NCI-H345 (cell line): Measurements from ENCODE around the gene ZNF583.
A peak's percentile ranks its signal among the peaks of the same experiment; 100 is the strongest.

ENCODE experiments used
- DNase-seq: peaks from one replicate; lab custom pipeline; 2025; lab: John Stamatoyannopoulos, UW

ZNF583 gene

DNA sequence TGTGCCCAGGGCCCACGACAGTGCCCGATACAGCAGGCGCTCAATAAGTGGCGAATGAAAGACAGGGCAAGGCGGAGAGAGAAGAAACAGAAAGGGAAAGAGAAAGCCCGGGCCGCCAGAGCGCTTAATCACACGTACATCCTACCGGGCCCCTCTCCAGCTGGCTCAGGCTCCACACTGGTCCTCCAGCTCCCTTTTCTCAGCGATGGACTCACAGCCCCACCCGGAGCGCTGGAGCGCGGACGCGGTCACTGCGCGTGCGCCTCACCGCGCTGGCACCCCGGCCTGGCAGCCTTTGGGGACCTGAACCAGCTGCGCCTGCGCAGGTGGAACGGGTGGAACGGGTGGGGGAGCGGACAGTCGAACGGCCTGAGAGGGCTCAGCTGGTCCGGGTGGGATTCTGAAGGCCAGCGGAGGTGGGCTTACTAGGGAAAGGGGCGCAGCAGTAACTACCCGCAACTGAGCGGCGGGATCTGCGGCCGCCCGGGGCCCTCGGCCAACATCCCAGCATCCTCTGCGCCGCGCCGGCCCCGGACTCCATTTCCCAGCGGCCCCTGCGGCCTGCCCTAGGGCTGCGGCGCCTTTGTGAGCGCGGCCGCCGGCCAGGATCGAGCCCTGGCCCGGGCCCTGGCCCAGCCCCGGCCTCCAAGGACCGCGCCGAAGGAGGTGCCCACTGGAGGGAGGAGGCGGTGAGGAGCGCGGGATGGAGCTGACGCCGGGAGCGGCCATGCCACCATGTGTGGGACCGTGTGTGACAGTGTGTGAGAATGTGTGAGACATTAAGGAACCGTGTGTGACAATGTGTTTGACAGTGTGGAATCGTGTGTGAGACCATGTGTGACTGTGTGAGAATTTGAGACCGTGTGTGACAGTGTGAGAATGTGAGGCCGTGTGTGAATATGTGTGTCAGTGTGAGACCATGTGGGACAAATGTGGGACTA is at the start of gene ZNF583:
TSS of gene ZNF583 (plus strand) at position 569 of the 941 bp plus-strand sequence. CDS start 2,783 bp downstream, outside the sequence.
- DNase-seq: peak; percentile 76

DNA sequence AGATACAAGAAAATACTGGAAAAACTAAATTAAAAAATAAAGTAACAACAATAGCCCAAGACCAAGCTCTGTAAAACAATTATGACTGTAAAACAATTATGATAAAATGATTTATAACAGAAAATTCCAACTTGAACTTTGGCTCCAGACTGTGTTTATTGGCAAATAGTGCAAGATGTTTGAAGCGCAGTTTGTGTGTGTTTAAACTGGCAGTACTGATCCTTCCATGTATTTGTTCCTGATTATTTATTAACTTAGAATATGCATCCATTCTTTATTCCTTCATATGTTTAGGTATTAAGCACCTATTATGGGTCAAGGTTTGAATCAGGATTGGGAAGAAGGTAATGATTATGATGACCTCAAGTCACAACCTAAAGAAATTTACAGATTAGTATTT is 48.6 kb upstream of the ZNF583 start:
- DNase-seq: no peak

GRCh38 chr19:56356944-56357343 is 47.2 kb upstream of the ZNF583 start:
- DNase-seq: no peak

- DNase-seq: no peak
Observed at GRCh38 chr19:56360841-56361240, 43.3 kb upstream of the ZNF583 start.

DNA sequence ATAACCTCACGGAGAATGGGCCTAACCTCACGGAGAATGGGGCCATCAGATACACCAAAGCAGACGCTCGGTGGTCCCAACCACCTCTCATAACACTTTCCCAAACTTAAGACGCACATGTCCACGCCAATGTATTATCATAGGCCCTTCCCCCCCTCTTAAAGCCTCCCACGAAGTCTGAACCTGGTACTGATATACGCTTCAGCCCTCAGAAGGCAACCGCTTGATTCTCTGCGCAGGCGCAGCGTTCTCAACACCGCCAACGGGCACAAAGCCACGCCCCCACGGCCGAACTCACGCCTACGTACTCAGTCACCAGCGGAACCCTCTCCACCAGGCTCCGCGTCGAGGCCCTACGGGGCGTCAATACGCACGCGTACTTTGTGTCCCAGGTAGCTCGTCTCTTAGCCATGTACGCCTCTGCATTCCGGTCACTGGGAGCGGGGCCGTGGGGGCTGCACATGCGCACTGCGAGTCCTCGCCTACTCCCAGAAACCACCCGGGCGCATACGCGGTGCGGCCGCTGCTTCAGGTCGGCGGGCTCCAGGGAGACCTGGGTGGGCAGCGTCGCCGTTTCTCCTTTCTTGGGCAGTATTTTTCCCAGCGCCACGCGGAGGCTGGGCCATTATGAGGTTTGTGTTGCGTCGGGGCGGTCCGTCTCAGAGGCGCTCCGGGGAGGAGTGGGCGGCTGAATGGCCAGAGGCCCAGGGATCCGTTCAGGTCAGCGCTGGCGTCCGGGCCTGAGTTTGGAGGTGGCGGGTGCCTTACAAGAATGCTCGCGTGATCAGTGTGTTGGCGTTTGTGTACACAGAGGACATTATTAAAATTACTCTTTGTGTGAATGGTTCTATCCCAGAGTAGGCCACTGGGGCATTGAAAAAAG is 36.1 kb upstream of the ZNF583 start:
- peak; percentile 84 for DNase-seq

DNA sequence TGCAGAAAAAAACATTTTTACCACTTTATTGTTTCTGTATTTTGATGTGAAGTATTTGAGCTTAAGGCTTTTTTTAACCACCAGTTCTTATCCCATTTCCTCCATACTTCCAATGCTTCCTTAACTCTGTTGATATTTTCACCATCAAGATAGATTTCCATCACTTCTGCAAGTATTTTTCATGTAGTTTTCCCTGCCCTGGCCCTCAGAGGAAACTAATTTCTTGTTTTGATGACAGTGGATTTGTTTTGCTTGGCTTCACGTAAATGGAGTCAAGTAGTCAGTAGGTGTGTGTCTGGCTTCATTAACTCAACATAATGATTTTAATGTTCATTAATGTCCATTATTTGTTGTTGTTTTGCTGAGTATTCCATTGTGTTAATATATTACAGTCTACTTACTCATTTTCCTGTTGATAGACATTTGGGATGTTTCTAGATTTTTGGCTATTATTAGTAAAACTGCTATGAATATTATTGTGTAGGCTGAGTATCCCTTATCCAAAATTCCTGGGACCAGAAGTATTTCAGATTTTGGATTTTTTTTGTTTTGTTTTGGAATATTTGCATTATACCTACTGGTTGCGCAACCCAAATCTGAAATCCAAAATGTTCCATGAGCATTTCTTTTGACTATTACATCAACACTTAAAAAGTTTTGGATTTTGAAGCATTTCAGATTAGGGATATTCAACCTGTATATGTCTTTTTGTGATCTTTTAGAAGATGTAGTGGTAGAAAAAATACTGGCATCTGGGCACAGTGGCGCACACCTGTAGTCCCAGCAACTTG is 34.1 kb upstream of the ZNF583 start:
- DNase-seq: no peak

DNA sequence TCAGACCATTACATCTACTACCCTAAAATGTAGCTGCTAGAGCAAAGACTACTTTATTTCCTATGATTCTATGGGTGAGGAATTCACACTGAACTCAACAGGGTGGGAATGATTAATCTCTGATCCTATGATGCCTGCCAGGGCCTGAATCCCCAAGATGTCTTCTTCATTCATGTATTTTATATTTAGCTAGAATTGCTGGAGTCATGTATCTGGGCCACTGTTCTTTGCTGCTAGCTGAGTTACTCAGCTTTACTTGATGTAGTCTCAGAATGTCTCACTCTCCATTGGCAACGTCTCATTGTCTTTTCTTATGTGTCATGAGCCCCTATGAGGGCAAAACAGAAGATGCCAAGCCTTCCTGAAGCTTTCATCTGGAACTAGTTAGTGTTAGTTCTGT is 31.9 kb upstream of the ZNF583 start:
- DNase-seq: no peak

- DNase-seq: no peak
Observed at GRCh38 chr19:56377105-56377924, 26.8 kb upstream of the ZNF583 start.

DNA sequence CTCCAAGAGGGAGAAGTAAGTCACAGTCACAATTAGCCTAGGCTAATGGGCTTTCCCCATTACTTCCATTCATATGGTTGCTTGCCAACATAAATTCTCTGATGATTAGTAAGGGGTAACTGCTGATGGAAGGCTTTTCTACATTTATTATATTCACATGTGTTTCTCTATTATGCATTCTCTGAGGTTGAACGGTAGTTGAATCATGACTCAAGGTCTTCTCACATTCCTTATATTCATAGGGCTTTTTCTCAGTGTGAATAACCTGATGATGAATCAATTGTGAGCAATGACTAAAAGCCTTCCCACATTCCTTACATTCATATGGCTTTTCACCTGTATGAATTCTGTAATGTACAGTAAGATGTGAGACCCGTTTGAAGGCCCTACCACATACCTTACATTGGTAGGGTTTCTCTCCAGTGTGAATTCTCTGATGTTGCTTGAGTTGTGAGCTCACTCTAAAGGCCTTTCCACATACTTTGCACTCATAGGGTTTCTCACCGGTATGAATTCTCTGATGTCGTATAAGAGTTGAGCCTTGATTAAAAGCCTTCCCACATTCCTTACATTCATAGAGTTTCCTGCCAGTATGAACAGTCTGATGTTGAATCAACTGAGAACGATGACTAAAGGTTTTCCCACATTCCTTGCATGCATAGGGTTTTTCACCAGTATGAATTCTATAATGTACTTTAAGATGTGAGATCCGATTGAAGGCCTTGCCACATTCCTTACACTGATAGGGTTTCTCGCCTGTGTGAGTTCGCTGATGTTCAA is 20.1 kb upstream of the ZNF583 start:
- no peak for DNase-seq

GRCh38 chr19:56393119-56394012 is 10.8 kb upstream of the ZNF583 start, which contains the start of gene ZNF582:
Gene ZNF582 (minus strand): TSS chr19:56393534. CDS start chr19:56391752, 1,782 bp downstream.
- DNase-seq: peak; percentile 76

- no peak for DNase-seq
Observed at GRCh38 chr19:56398809-56399208, 5.3 kb upstream of the ZNF583 start.

DNA sequence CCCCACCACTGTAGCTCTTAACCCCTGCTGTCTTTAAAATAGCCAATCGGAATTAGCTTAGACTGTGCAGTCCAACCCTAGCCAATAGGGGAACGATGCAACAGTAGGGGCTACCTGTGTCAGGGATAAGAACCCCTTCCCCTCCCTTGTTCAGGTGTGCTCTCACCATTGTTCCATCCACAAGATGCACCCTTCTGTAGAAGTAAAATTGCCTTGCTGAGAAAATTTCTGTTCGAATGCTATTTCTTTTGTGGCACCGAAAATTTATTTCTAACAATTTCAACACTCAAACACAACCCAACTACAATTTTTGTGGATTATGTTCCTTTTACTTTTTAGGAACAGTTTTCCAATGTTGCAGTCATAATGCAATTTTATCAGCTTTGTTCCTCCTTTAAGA is 3.6 kb upstream of the ZNF583 start:
- no peak for DNase-seq

- no peak for DNase-seq
Observed at GRCh38 chr19:56403261-56403660, 871 bp upstream of the ZNF583 start.

DNA sequence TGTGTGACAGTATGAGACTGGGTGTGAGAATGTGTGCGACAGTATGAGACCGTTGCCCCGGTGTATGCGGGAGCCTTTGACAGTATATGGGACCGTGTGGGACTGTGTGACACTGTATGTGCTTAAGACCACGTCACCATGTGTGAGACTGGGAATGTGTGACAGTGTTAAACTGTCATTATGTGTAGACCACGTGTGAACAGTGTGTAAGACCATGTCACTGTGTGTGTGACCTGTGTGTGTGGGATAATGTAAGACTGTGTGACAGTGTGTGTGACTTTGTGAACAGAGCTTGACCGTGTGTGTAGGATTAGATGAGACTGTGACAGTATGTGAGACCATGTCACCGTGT is 549 bp downstream of the ZNF583 start:
- DNase-seq: no peak

DNA sequence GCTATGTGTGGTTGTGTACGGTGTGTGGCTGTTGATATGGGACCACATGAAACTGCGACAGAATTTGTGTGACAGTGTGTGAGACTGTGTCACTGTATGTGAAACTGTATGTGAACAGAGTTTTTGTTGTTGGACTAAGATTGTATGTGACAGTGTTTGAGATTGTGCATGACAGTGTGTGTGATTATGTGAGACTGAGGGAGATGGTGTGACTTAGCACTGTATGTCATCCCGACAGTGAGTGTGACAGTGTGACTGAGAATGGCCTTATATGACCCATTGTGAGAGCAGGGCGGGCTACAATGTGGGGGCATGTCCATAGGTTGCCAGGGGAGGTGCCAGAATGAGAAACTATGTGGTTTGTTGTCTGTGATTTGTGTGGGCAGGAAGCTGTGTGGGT is 930 bp downstream of the ZNF583 start:
- DNase-seq: no peak

DNA sequence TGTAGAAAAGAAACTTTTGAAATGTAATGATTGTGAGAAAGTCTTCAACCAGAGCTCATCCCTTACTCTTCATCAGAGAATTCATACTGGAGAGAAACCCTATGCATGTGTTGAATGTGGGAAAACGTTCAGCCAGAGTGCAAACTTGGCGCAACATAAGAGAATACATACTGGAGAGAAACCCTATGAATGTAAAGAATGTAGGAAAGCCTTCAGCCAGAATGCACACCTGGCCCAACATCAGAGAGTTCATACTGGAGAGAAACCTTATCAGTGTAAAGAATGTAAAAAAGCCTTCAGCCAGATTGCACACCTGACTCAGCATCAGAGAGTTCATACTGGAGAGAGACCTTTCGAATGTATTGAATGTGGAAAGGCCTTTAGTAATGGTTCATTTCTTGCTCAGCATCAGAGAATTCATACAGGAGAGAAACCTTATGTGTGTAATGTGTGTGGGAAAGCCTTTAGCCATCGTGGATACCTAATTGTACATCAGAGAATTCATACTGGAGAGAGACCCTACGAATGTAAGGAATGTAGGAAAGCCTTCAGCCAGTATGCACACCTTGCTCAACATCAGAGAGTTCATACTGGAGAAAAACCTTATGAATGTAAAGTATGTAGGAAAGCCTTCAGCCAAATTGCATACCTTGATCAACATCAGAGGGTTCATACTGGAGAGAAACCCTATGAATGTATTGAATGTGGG is 19.3 kb downstream of the ZNF583 start:
- no peak for DNase-seq

DNA sequence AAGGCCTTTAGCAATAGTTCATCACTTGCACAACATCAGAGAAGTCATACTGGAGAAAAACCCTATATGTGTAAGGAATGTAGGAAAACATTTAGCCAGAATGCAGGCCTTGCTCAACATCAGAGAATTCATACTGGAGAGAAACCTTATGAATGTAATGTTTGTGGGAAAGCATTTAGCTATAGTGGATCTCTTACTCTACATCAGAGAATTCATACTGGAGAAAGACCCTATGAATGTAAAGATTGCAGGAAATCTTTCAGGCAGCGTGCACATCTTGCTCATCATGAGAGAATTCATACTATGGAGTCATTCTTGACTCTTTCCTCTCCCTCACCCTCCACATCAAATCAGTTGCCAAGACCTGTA is 19.8 kb downstream of the ZNF583 start:
- no peak for DNase-seq

- no peak for DNase-seq
Observed at GRCh38 chr19:56441206-56441792, 37.2 kb downstream of the ZNF583 start.
